HAP-1 (cell line): ENCODE measurements around the gene FBXO17.

Experiments used
- DNase-seq, 2 experiments: peaks; one replicate each; pipeline ENCODE4 v3.0.0-alpha.2; 2016 to 2020; ENCODE audit warnings: low spot score in 2 of 2
- H3K27me3 ChIP-seq: fragments of 250-450 bp; sonication (Bioruptor Pico); 2 replicates; pipeline ENCODE4 v1.5.1; 2020; ENCODE audit warnings: low read depth, mild to moderate bottlenecking, moderate library complexity
- H3K36me3 ChIP-seq: fragments of 250-450 bp; sonication (Bioruptor Pico); replicated peaks from 2 replicates; pipeline ENCODE4 v1.5.1; 2020; ENCODE audit warnings: mild to moderate bottlenecking
- H3K4me1 ChIP-seq: fragments of 250-450 bp; sonication (Bioruptor Pico); 2 replicates; pipeline ENCODE4 v1.5.1; 2020; ENCODE audit warnings: mild to moderate bottlenecking
- H3K4me3 ChIP-seq: fragments of 250-450 bp; sonication (Bioruptor Pico); 2 replicates; pipeline ENCODE4 v1.5.1; 2020; ENCODE audit warnings: mild to moderate bottlenecking, moderate library complexity
- H3K9me3 ChIP-seq: fragments of 250-450 bp; sonication (Bioruptor Pico); 2 replicates; pipeline ENCODE4 v1.5.1; 2020; ENCODE audit warnings: mild to moderate bottlenecking, moderate library complexity
- in situ Hi-C: fragments of 300-500 bp; cut with MboI; formaldehyde crosslinking; loops from 3 replicates; pipeline ENCODE4 v1.14.3; 2020; ENCODE audit warnings: low sequenced_read_pairs, inconsistent platforms, mixed read lengths

FBXO17 gene

DNA sequence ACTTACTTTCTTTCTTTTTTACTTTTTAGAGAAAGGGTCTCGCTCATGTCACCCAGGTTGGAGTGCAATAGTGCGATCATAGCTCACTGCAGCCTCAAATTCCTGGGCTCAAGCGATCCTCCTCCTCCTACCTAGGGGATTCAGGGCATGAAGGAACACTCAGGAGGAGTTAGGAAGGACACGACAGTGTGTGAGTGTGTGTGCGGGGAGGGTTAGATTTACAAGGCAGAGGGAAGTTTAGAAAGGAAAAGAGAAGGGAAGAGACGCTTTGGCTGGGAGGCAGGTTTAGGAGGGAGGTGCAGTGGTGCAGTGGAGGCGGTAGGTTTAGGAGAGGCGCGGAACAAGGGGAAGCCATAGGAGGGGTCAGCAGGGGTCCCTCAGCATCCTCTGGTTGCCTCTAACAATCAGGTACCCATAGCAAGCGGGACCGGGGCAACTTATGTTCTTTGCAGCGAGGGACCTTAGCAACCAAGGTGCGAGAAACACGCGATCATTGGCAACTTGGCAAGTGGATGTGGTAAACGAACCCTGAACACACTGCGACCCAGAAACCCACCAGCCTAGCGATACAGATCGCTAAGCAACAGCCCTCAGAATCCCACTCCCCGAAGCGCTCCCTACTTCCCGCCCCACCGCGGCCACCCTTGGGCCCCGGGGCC is 76.6 kb downstream of the FBXO17 start:
- peak overlapping the region; percentile 55 for H3K4me3 ChIP-seq
- H3K9me3 ChIP-seq = no peaks in the 10 kb centered on the region
- DNase-seq = peak; percentile 23 to 38
- no peaks in the 10 kb centered on the region for H3K27me3 ChIP-seq
- H3K4me1 ChIP-seq = peaks cover 28% of the 10 kb centered on the region
- in situ Hi-C loops = no loop called here
- no peaks in the 10 kb centered on the region for H3K36me3 ChIP-seq

DNA sequence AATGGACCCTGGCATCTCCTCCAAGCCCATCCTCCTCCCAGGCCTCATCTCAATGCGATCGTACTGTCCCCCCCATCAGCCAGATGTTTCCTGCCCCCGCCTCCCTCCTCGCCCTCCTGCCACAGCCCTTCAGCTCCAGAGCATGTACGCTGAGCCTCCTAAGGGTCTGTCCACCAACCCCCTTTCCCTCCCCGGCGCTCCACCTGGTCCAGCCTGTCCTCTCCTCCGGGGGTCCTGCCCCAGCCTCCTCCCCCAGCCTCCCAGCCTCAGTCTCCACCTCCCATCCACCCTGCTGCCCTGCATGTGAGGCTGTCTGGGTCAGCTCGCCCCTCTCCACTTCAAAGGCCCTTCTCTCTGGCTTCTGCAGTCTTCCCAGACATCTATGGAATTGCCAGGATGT is 80.6 kb downstream of the FBXO17 start:
- Histone ChIP-seq H3K9me3 (no peaks in the 10 kb centered on the region), H3K27me3 (no peaks in the 10 kb centered on the region), H3K4me1 (peaks cover 6% of the 10 kb centered on the region), H3K4me3 (no peak overlapping the region), H3K36me3 (no peaks in the 10 kb centered on the region)
- in situ Hi-C loops = no loop called here
- DNase-seq = no peak

DNA sequence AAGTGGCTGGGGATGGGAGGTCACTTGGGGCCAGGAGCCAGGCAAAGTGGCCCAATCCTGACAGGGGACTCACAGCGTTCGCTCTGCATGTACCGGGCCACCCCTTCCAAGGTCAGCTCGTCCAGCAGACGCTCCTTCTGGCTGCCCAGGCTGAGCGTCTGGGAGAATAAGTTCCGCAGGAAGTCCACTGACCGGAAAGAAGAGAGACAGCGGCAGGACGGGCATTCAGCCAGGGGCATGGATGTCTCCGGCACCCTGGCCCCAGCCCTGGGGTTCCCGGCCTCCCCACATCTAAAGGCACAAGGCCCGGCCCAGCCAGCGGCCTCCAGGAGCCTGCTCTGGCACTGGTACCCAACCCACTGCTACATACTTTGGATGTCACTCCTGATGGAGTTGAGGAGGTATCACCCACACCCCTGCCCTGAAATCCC is 82.2 kb downstream of the FBXO17 start:
- Histone ChIP-seq H3K36me3 (no peaks in the 10 kb centered on the region; the same call in 1 of the 2 replicates), H3K4me1 (no peaks in the 10 kb centered on the region; the same call in 1 of the 2 replicates), H3K4me3 (no peak overlapping the region), H3K27me3 (no peaks in the 10 kb centered on the region), H3K9me3 (no peaks in the 10 kb centered on the region)
- in situ Hi-C loops = no loop called here
- DNase-seq = no peak

DNA sequence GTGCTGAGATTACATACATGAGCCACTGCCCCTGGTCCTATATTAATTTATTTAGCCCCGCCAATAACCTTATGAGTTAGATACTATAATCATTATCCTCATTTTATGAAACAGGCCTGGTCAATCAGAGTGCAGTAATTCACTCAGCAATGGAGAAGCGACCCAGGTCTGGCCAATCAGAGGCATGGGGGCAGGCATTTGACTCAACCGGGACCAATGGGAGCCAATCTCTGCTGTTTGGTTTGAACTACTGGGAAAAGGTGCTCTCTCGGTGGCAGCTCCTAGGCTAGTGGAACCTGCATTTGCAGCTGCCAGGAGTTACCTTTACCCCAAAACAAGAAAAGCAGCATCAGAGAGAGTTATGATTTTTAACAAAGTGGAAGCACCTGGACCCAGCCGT is 82.7 kb downstream of the FBXO17 start:
- no peaks in the 10 kb centered on the region for H3K9me3 ChIP-seq
- H3K27me3 ChIP-seq = no peaks in the 10 kb centered on the region
- no peaks in the 10 kb centered on the region for H3K4me1 ChIP-seq
- no peaks in the 10 kb centered on the region; the same call in 1 of the 2 replicates for H3K36me3 ChIP-seq
- H3K4me3 ChIP-seq = no peak overlapping the region
- in situ Hi-C loops = no loop called here
- no peak for DNase-seq

DNA sequence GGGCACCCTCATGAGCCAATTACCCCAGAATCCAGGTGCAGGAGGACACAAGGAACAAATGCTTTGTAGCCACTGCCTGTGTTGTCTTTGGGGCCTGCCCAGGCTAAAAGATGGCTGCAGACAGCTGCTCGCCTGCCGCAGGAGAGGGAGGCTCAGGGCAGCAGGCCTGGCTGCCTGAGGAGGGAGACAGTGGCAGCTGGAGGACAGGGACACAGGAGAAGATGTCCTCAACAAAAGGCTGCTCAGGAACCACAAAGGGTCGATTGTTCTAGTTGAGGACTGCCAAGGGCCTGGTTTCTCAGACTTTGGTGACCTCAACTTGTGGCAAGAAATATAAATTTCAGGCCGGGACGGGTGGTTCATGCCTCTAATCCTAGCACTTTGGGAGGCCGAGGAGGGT is 83.8 kb downstream of the FBXO17 start:
- H3K27me3 ChIP-seq = no peaks in the 10 kb centered on the region
- H3K9me3 ChIP-seq = no peaks in the 10 kb centered on the region
- no peaks in the 10 kb centered on the region; the same call in none of the 2 replicates for H3K36me3 ChIP-seq
- H3K4me3 ChIP-seq = no peak overlapping the region
- H3K4me1 ChIP-seq = no peaks in the 10 kb centered on the region
- no peak for DNase-seq
- in situ Hi-C loops = no loop called here
